ENCODE results near the gene HECW1.

GRCh38 chr7:43143918-43144589 is 31.6 kb downstream of the HECW1 start:
- TF ChIP-seq, protein P1, sequence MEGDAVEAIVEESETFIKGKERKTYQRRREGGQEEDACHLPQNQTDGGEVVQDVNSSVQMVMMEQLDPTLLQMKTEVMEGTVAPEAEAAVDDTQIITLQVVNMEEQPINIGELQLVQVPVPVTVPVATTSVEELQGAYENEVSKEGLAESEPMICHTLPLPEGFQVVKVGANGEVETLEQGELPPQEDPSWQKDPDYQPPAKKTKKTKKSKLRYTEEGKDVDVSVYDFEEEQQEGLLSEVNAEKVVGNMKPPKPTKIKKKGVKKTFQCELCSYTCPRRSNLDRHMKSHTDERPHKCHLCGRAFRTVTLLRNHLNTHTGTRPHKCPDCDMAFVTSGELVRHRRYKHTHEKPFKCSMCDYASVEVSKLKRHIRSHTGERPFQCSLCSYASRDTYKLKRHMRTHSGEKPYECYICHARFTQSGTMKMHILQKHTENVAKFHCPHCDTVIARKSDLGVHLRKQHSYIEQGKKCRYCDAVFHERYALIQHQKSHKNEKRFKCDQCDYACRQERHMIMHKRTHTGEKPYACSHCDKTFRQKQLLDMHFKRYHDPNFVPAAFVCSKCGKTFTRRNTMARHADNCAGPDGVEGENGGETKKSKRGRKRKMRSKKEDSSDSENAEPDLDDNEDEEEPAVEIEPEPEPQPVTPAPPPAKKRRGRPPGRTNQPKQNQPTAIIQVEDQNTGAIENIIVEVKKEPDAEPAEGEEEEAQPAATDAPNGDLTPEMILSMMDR (IDR thresholded peaks at IDR 0.05), result no peak
- TF ChIP-seq EZH2 (IDR thresholded peaks at IDR 0.05; ENCODE audit: borderline replicate concordance, insufficient read depth, low read depth, low read length, poor library complexity, severe bottlenecking), result no peak

All from B cell (primary cell).